GM21423 (cell line): ENCODE data around the gene AGRP.

Source experiments
- ATAC-seq: cut with Tn5 transposase; IDR thresholded peaks from one replicate; pipeline ENCODE4 v1.9.1; 2021; ENCODE audit warnings: mild to moderate bottlenecking, moderate library complexity; ENCODE audit not compliant: unreplicated experiment

AGRP gene

GRCh38 chr16:67445913-67446907, 37.1 kb downstream of the AGRP start:
- ATAC-seq, result no peak

DNA sequence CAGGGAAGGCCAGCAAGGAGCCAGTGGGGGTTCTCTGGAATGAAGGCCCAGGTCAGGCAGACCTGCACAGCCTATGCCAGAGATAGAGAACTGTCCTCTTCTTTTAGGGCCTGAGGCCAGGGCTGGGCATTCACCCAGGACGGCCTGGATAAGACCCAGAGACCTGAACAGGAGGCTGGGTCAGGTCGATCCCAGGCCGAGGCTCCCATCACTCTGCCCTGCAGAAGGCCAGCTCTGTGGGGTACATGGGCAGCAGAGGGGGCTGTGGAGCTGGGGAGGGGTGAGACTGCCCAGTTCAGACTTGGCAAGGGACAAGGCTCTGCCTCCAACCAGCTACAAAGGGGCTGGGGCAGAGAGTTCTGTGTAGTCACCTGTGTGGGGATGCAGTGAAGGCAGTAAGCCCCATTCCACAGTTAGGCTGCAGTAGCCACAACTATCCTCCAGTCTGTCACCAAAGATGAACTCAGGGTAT, 37.9 kb downstream of the AGRP start:
- ATAC-seq, result no peak

- no peak for ATAC-seq
Observed at GRCh38 chr16:67445126-67445426, 38.3 kb downstream of the AGRP start.

DNA sequence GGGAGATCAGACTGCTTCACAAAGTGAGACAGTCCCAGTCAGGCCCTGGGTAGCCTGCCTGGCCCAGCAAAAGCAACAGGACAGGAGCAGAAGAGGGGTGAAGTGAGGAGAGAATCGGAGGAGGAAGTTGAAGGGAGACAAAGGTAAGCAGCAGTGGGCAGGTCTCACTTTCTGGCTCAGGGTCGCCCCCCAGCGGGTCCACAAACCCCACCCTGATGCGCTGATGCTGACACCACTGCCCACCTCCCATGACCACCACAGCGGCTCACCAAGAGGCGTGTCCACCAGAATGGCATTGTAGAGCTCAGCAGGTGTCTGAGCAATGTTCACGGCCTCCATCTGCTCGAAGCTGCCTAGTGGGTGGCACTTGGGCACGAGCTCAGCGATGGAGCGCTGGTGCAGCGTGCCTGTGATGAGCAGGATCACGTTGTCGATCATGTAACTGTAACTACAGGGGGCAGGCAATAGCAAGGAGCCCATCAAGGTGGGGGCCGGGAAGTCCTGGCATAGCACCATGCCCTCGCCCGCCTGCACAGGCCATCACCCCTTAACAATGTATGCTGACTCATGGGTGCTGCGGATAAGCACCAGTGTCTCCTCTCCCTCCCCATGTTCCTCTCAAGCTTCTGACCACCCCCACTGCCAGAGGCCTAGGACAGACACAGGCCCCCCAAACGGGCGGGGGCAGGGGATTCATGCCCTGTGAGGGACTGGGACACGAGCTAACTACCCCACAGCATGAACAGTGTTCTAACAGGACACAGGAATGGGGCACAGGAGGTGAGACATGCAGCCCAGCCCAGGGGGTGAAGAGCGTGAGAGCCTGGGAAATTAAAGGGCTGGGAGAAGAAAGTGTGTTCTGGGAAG, 38.9 kb downstream of the AGRP start:
- ATAC-seq, result no peak

- no peak for ATAC-seq
Observed at GRCh38 chr16:67443265-67443664, 40.1 kb downstream of the AGRP start.

DNA sequence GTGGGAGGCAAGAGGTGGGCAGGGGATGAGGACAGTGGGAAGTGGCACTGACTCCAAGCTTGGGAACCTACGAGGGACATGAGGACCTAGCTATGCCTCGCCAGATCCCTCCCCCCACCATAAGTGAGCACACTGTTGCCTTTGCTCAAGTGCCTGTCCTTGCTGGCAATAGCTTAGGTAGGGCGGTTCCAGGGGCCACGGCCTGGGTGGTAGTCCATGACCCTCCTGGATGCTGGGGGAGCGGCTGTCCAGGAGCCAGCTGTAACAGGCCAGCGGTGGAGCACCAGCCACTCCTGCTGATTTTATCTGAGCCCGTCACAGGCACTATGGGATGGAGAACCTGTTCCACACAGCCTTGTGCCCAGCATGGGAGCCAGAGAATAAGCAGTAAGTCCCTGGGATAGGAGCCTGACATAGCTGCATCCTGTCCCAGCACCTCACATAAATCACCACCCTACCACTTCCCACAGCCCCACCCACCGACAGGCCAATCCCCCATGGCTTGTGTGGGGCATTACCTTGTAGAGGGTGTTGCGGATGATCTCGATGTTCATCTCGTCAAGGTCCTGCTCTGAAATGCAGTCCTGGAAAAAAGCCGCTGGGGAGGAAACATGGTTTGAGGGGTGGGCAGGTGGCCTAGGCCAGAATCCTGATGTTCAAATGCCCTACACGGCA, 40.6 kb downstream of the AGRP start:
- ATAC-seq, result no peak

- no peak for ATAC-seq
Observed at GRCh38 chr16:67441907-67442306, 41.4 kb downstream of the AGRP start.

DNA sequence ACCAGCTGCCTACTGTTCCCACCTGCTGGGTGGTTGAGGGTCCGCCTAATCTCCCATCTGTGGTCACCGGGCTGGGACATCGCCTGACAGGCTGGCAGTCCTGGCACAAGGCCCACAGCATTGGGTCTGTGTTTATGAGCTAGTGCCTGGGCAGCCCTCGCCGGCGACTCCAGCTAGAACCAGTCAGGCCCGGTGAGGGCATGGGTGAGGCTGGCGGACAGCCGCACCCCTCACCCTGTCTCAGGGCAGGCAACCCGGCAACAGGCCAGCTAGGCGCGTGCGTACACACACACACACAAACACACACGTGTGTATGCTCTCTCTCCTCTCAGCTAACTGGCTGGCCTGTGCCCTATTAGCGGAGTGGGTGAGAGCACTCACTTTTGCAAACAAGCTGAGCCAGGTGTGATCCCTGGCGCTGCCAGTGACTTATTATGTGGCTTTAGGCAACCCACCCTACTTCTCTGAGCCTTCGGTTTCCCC, 42.0 kb downstream of the AGRP start:
- no peak for ATAC-seq

DNA sequence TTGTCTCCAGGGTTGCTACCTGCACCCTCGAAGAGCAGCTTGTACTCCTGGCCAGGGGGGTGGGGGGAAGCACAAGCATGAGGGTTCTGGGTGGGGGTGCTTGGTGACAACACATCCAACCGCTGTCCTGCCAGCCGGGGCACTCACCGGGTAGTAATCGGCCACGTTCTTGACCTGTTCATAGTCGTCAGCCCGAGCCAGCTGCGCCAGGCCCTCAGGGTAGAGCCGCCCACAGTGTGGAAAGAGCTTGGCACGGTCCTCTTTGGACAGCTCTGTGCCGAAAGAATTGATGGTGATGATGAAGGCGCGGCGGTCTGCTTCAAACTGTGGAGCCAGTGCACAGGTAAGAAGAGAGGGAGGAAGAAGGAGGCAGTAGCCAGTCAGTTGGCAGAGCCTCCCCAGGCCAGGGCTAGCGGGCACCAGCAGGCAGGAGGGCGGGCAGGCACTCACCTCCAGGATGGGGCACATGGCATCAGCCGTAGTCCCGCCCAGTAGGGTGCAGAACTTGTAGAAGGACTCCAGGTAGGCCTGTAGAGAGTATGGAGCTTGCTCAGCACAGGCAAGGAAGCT, 44.4 kb downstream of the AGRP start:
- no peak for ATAC-seq

DNA sequence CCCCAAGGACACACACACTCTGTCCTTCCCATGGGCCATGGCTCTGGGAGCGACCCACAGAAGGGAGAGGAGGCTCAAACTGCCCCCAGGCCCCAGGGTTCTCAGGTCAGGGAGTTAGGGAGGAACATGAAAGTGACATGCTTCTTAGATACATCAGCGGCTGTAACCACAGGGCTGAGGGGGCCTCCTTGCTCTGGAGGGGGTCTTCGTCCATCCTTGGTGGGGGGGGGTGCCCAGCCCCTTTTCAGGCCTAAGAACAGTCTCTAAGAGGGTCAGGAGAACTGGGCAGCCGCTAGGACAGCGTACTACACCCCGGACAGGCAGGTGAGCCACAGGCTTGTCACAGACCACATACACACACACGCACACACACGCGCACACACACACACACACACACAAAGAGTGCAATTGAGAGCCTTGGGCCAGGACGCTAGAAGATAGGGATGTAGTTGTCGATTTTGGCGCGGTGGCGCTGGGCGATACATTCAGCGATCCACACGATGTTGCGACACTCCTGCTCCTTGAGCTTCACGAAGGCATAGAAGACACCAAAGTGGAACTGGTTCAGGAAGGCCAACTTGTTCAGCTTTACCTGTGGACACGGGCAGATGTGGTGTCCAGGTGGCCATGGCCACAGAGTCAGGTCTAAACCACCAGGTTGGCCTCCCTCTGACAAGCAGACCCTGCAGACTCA, 45.1 kb downstream of the AGRP start:
- ATAC-seq, result no peak

DNA sequence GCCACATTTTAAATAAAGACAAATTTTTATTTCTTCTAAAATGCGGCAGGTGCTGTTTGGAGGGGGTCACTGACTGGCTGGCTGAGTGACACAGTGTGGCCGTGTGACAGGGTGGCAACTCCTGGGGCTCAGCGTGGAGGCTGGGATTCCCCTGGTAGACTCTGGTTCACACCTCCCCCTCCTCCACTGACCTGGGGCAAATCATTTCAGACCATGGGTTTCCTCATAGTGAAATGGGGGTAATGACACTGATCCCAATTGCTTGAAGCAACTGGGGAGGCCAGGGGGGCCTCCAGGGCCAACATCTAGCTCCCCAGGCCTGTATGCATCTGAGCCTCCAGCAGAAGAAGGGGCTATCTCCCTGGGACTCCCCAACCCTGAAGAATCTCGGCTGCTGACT, 45.8 kb downstream of the AGRP start:
- ATAC-seq, result no peak

DNA sequence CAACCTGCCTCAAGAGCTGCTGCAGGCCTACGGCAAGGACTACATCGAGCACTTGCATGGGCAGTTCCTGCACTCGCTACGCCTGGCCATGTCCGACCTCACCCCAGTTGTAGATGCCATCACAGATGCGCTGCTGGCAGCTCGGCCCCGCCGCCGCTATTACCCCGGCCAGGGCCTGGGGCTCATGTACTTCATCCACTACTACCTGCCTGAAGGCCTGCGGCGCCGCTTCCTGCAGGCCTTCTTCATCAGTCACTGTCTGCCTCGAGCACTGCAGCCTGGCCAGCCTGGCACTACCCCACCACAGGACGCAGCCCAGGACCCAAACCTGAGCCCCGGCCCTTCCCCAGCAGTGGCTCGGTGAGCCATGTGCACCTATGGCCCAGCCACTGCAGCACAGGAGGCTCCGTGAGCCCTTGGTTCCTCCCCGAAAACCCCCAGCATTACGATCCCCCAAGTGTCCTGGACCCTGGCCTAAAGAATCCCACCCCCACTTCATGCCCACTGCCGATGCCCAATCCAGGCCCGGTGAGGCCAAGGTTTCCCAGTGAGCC, 46.6 kb downstream of the AGRP start:
- ATAC-seq, result no peak

GRCh38 chr16:67435758-67436164, 47.6 kb downstream of the AGRP start:
- ATAC-seq, result no peak

- ATAC-seq, result no peak
Observed at GRCh38 chr16:67433131-67433719, 50.1 kb downstream of the AGRP start.
